ENCODE data around the gene MEPE.

The MEPE gene

GRCh38 chr4:87839592-87839946, 6.8 kb downstream of the MEPE start:
- no peak overlapping the region for H3K4me3 ChIP-seq (ENCODE audit: low read depth, low read length)
- no peak for TF ChIP-seq CTCF (IDR thresholded peaks at IDR 0.05; ENCODE audit: borderline replicate concordance, insufficient read depth, low read depth, low read length)

GRCh38 chr4:87840149-87840548, 7.4 kb downstream of the MEPE start:
- no peak overlapping the region for H3K4me3 ChIP-seq (ENCODE audit: low read depth, low read length)
- no peak for TF ChIP-seq CTCF (IDR thresholded peaks at IDR 0.05; ENCODE audit: borderline replicate concordance, insufficient read depth, low read depth, low read length)

GRCh38 chr4:87843936-87844335, 11.2 kb downstream of the MEPE start:
- H3K4me3 ChIP-seq (ENCODE audit: low read depth, low read length), result no peak overlapping the region
- no peak for TF ChIP-seq CTCF (IDR thresholded peaks at IDR 0.05; ENCODE audit: borderline replicate concordance, insufficient read depth, low read depth, low read length)

- H3K4me3 ChIP-seq (ENCODE audit: low read depth, low read length), result no peak overlapping the region
- TF ChIP-seq CTCF (IDR thresholded peaks at IDR 0.05; ENCODE audit: borderline replicate concordance, insufficient read depth, low read depth, low read length), result no peak
Measured at GRCh38 chr4:87844452-87844851, 11.7 kb downstream of the MEPE start.

- no peak overlapping the region for H3K4me3 ChIP-seq (ENCODE audit: low read depth, low read length)
- no peak for TF ChIP-seq CTCF (IDR thresholded peaks at IDR 0.05; ENCODE audit: borderline replicate concordance, insufficient read depth, low read depth, low read length)
Measured at GRCh38 chr4:87846226-87846625, 13.5 kb downstream of the MEPE start.

- TF ChIP-seq CTCF (IDR thresholded peaks at IDR 0.05; ENCODE audit: borderline replicate concordance, insufficient read depth, low read depth, low read length), result peak; percentile 41; the same call in 1 of the 2 replicates
- no peak overlapping the region for H3K4me3 ChIP-seq (ENCODE audit: low read depth, low read length)
Measured at GRCh38 chr4:87848622-87849351, 16.0 kb downstream of the MEPE start.

GRCh38 chr4:87849612-87850011, 16.8 kb downstream of the MEPE start:
- H3K4me3 ChIP-seq (ENCODE audit: low read depth, low read length), result no peak overlapping the region

More at GRCh38 chr4:87849612-87850011, 16.8 kb downstream of the MEPE start:
- no peak for TF ChIP-seq CTCF (IDR thresholded peaks at IDR 0.05; ENCODE audit: borderline replicate concordance, insufficient read depth, low read depth, low read length)
